Vagina (tissue), 2 donors: ENCODE measurements around the gene RBM41.

Experiments
- CTCF ChIP-seq, 3 experiments: fragments of 450-650 bp in 2 of 3; fragments of 200-600 bp in 1 of 3; sonication (generic) in 1 of 3; IDR thresholded peaks; one replicate each; pipeline ENCODE4 v1.5.1; 2017 to 2019; ENCODE audit warnings: antibody characterized with exemption in 3 of 3, mild to moderate bottlenecking in 2 of 3, moderate library complexity in 2 of 3
- POLR2A ChIP-seq, 2 donors: fragments of 450-650 bp; IDR thresholded peaks; one replicate each; pipeline ENCODE4 v1.6.1; 2017; ENCODE audit warnings: antibody characterized with exemption in 2 of 2, mild to moderate bottlenecking in 2 of 2, moderate library complexity in 2 of 2
- POLR2AphosphoS5 ChIP-seq, 2 donors: sonication (generic); formaldehyde crosslinking; IDR thresholded peaks; one replicate each; pipeline ENCODE4 v1.9.0; 2017; ENCODE audit warnings: antibody characterized with exemption in 2 of 2, mild to moderate bottlenecking in 2 of 2, low read depth in 1 of 2; ENCODE audit not compliant: insufficient read depth in 1 of 2

- TF ChIP-seq CTCF (IDR thresholded peaks at IDR 0.05): no peak
- TF ChIP-seq POLR2A (IDR thresholded peaks at IDR 0.05): no peak
- no peak for TF ChIP-seq POLR2AphosphoS5 (IDR thresholded peaks at IDR 0.05; ENCODE audit: insufficient read depth in 1 of 2, low read depth in 1 of 2)
These were observed 661 bp upstream of the RBM41 start for GRCh38 chrX:107119283-107119682.
